HAP-1 (cell line): ENCODE measurements around the gene SMG5.

ENCODE experiments used
- DNase-seq, 2 experiments: peaks; one replicate each; pipeline ENCODE4 v3.0.0-alpha.2; 2016 to 2020; ENCODE audit warnings: low spot score in 2 of 2
- H3K27me3 ChIP-seq: fragments of 250-450 bp; sonication (Bioruptor Pico); 2 replicates; pipeline ENCODE4 v1.5.1; 2020; ENCODE audit warnings: low read depth, mild to moderate bottlenecking, moderate library complexity
- H3K36me3 ChIP-seq: fragments of 250-450 bp; sonication (Bioruptor Pico); replicated peaks from 2 replicates; pipeline ENCODE4 v1.5.1; 2020; ENCODE audit warnings: mild to moderate bottlenecking
- H3K4me1 ChIP-seq: fragments of 250-450 bp; sonication (Bioruptor Pico); 2 replicates; pipeline ENCODE4 v1.5.1; 2020; ENCODE audit warnings: mild to moderate bottlenecking
- H3K4me3 ChIP-seq: fragments of 250-450 bp; sonication (Bioruptor Pico); 2 replicates; pipeline ENCODE4 v1.5.1; 2020; ENCODE audit warnings: mild to moderate bottlenecking, moderate library complexity
- H3K9me3 ChIP-seq: fragments of 250-450 bp; sonication (Bioruptor Pico); 2 replicates; pipeline ENCODE4 v1.5.1; 2020; ENCODE audit warnings: mild to moderate bottlenecking, moderate library complexity
- in situ Hi-C: fragments of 300-500 bp; cut with MboI; formaldehyde crosslinking; loops from 3 replicates; pipeline ENCODE4 v1.14.3; 2020; ENCODE audit warnings: low sequenced_read_pairs, inconsistent platforms, mixed read lengths

SMG5 gene

GRCh38 chr1:156266051-156266450, 16.6 kb downstream of the SMG5 start:
- Histone ChIP-seq H3K9me3 (no peaks in the 10 kb centered on the region), H3K4me1 (no peaks in the 10 kb centered on the region), H3K36me3 (peaks cover 87% of the 10 kb centered on the region), H3K27me3 (no peaks in the 10 kb centered on the region), H3K4me3 (no peak overlapping the region)
- in situ Hi-C loops, result no loop called here
- DNase-seq, result no peak

GRCh38 chr1:156263288-156263655, 19.4 kb downstream of the SMG5 start:
- no peak for DNase-seq
- no peaks in the 10 kb centered on the region for H3K9me3 ChIP-seq
- H3K36me3 ChIP-seq, result peaks cover 91% of the 10 kb centered on the region
- H3K4me3 ChIP-seq, result no peak overlapping the region
- no peaks in the 10 kb centered on the region for H3K27me3 ChIP-seq
- in situ Hi-C loops, result no loop called here
- no peaks in the 10 kb centered on the region for H3K4me1 ChIP-seq

GRCh38 chr1:156262461-156263287, 20.0 kb downstream of the SMG5 start:
- H3K4me1 ChIP-seq, result no peaks in the 10 kb centered on the region
- no peaks in the 10 kb centered on the region for H3K9me3 ChIP-seq
- no peaks in the 10 kb centered on the region for H3K27me3 ChIP-seq
- in situ Hi-C loops, result no loop called here
- DNase-seq, result no peak
- H3K36me3 ChIP-seq, result peaks cover 91% of the 10 kb centered on the region
- H3K4me3 ChIP-seq, result no peak overlapping the region

GRCh38 chr1:156260896-156261295, 21.7 kb downstream of the SMG5 start:
- DNase-seq, result no peak
- Histone ChIP-seq H3K9me3 (no peaks in the 10 kb centered on the region), H3K4me3 (no peak overlapping the region), H3K36me3 (peaks cover 86% of the 10 kb centered on the region), H3K4me1 (no peaks in the 10 kb centered on the region), H3K27me3 (no peaks in the 10 kb centered on the region)
- in situ Hi-C loops, result no loop called here

GRCh38 chr1:156259805-156260204, 22.8 kb downstream of the SMG5 start:
- no peak for DNase-seq
- H3K4me1 ChIP-seq, result no peaks in the 10 kb centered on the region
- H3K9me3 ChIP-seq, result no peaks in the 10 kb centered on the region
- peaks cover 86% of the 10 kb centered on the region for H3K36me3 ChIP-seq
- in situ Hi-C loops, result no loop called here
- no peak overlapping the region for H3K4me3 ChIP-seq
- H3K27me3 ChIP-seq, result no peaks in the 10 kb centered on the region

GRCh38 chr1:156258859-156259258, 23.8 kb downstream of the SMG5 start:
- Histone ChIP-seq H3K27me3 (no peaks in the 10 kb centered on the region), H3K36me3 (peaks cover 90% of the 10 kb centered on the region), H3K9me3 (no peaks in the 10 kb centered on the region), H3K4me3 (no peak overlapping the region), H3K4me1 (no peaks in the 10 kb centered on the region)
- in situ Hi-C loops, result no loop called here
- no peak for DNase-seq

GRCh38 chr1:156257711-156258110, 24.9 kb downstream of the SMG5 start:
- H3K4me3 ChIP-seq, result no peak overlapping the region
- no peak for DNase-seq
- in situ Hi-C loops, result no loop called here
- H3K9me3 ChIP-seq, result no peaks in the 10 kb centered on the region
- H3K4me1 ChIP-seq, result no peaks in the 10 kb centered on the region
- peaks cover 90% of the 10 kb centered on the region for H3K36me3 ChIP-seq
- no peaks in the 10 kb centered on the region for H3K27me3 ChIP-seq

- H3K27me3 ChIP-seq, result no peaks in the 10 kb centered on the region
- no peaks in the 10 kb centered on the region for H3K9me3 ChIP-seq
- no peak for DNase-seq
- H3K4me1 ChIP-seq, result no peaks in the 10 kb centered on the region
- peaks cover 83% of the 10 kb centered on the region for H3K36me3 ChIP-seq
- H3K4me3 ChIP-seq, result no peak overlapping the region
- in situ Hi-C loops, result no loop called here
Observed at GRCh38 chr1:156253634-156254033, 29.0 kb downstream of the SMG5 start.

- Histone ChIP-seq H3K4me1 (no peaks in the 10 kb centered on the region; the same call in 1 of the 2 replicates), H3K27me3 (no peaks in the 10 kb centered on the region), H3K9me3 (no peaks in the 10 kb centered on the region), H3K4me3 (no peak overlapping the region), H3K36me3 (peaks cover 64% of the 10 kb centered on the region)
- in situ Hi-C loops, result no loop called here
- DNase-seq, result no peak
Observed at GRCh38 chr1:156251527-156251926, 31.1 kb downstream of the SMG5 start.

- no peak for DNase-seq
- Histone ChIP-seq H3K4me1 (no peaks in the 10 kb centered on the region; the same call in 1 of the 2 replicates), H3K9me3 (no peaks in the 10 kb centered on the region), H3K36me3 (peaks cover 51% of the 10 kb centered on the region), H3K27me3 (peaks cover 7% of the 10 kb centered on the region; the same call in 1 of the 2 replicates), H3K4me3 (no peak overlapping the region)
- in situ Hi-C loops, result no loop called here
Observed at GRCh38 chr1:156249593-156249992, 33.0 kb downstream of the SMG5 start.

GRCh38 chr1:156248323-156248683, 34.3 kb downstream of the SMG5 start:
- H3K4me3 ChIP-seq, result no peak overlapping the region
- H3K27me3 ChIP-seq, result peaks cover 7% of the 10 kb centered on the region; the same call in 1 of the 2 replicates
- no peaks in the 10 kb centered on the region; the same call in 1 of the 2 replicates for H3K4me1 ChIP-seq
- DNase-seq, result no peak
- H3K9me3 ChIP-seq, result no peaks in the 10 kb centered on the region
- in situ Hi-C loops, result no loop called here
- peaks cover 38% of the 10 kb centered on the region for H3K36me3 ChIP-seq

- no peaks in the 10 kb centered on the region for H3K9me3 ChIP-seq
- H3K4me3 ChIP-seq, result no peak within 1 kb of the TSS
- H3K4me1 ChIP-seq, result no peaks in the 10 kb centered on the region; the same call in 1 of the 2 replicates
- DNase-seq, result no peak
- in situ Hi-C loops, result no loop called here
- peaks cover 7% of the 10 kb centered on the region; the same call in 1 of the 2 replicates for H3K27me3 ChIP-seq
- H3K36me3 ChIP-seq, result peaks cover 32% of the 10 kb centered on the region
Observed at GRCh38 chr1:156247460-156248322, 34.9 kb downstream of the SMG5 start, which contains the start of gene PAQR6. TSS of gene PAQR6 (minus strand) at chr1:156248056. CDS start at chr1:156246731, 1,325 bp downstream.

GRCh38 chr1:156246781-156247459, 35.7 kb downstream of the SMG5 start:
- peak in 1 of 2 experiments; percentile 39 for DNase-seq
- Histone ChIP-seq H3K4me1 (no peaks in the 10 kb centered on the region; the same call in 1 of the 2 replicates), H3K4me3 (no peak overlapping the region), H3K36me3 (peaks cover 24% of the 10 kb centered on the region), H3K27me3 (peaks cover 7% of the 10 kb centered on the region; the same call in 1 of the 2 replicates), H3K9me3 (no peaks in the 10 kb centered on the region)
- in situ Hi-C loops, result no loop called here
